Activated CD4-positive, alpha-beta memory T cell treated with anti-CD3 and anti-CD28 coated beads for 36 hours (primary cell): ENCODE results near the gene PET100. TPM values are rescaled to one million over a fixed set of nuclear protein-coding genes. Genes with fewer than 3 reads are reported as not detected.

Source experiments
- CTCF ChIA-PET: fragments of 350-600 bp; sonication (Branson Sonifier 250); formaldehyde crosslinking; loops from one replicate; lab custom pipeline; 2021; ENCODE audit warnings: antibody characterized with exemption, inconsistent platforms; lab: Charles Lee
- POLR2A ChIA-PET: fragments of 350-600 bp; sonication (Branson Sonifier 250); formaldehyde crosslinking; loops from one replicate; lab custom pipeline; 2021; ENCODE audit warnings: antibody characterized with exemption; lab: Charles Lee
- DNase-seq: peaks from one replicate; pipeline ENCODE4 v3.0.0-alpha.2; 2020
- H3K27ac Mint-ChIP-seq: one replicate; pipeline ENCODE4 v1.8.0; 2021; ENCODE audit warnings: mixed read lengths
- H3K27me3 Mint-ChIP-seq: one replicate; pipeline ENCODE4 v1.8.0; 2021; ENCODE audit warnings: mixed read lengths
- H3K36me3 Mint-ChIP-seq: one replicate; pipeline ENCODE4 v1.8.0; 2021; ENCODE audit warnings: mixed read lengths
- H3K4me1 Mint-ChIP-seq: one replicate; pipeline ENCODE4 v1.8.0; 2021; ENCODE audit warnings: low read depth, mixed read lengths
- H3K4me3 Mint-ChIP-seq: one replicate; pipeline ENCODE4 v1.8.0; 2021; ENCODE audit warnings: mild to moderate bottlenecking, mixed read lengths
- H3K9me3 Mint-ChIP-seq: one replicate; pipeline ENCODE4 v1.8.0; 2021; ENCODE audit warnings: mixed read lengths
- intact Hi-C: fragments of 100-400 bp; cut with micrococcal nuclease; formaldehyde crosslinking; loops from one replicate; pipeline ENCODE4 v1.15.1; 2023
- microRNA-seq: library from miRNA; unstranded; fragments of <30 nt; microRNA quantifications from one replicate; pipeline ENCODE4 v1.2.0, GENCODE V29; 2022; ENCODE audit warnings: borderline number of aligned reads, borderline microRNAs expressed, borderline replicate concordance
- total RNA-seq, 2 experiments: library from RNA; stranded (reverse); gene quantifications; one replicate each; pipeline ENCODE4 v1.2.3, GENCODE V29; 2021

Gene PET100
- total RNA-seq, 2 experiments from 2014 or later, result 106 to 114 TPM

DNA sequence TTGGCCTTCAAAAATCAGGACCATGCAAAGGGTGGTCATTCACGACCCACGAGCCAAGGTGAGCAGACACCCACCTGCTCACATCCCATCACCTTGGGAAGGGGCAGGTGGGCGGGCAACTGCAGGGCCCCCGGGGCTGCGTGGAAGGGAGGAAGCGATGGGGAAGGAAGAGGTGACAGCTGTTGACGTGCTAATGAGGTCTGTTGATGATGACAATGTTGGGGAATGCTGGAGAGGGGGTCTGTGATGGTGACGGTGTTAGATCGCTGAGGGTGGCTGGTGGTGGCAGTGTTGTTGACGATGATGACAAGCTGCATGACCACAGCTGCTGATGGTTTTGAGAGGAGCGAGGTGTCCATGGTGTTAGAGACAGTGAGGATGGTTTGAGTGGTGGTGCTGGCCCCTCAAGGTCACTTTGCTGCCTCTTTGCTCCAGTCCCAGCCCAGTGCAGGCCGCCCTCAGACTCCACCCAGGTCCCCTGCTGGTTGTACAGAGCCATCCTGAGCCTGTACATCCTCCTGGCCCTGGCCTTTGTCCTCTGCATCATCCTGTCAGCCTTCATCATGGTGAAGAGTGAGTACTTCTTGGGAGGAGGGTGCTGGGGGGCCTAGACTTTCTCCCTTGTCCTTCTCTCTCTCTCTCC, 48.2 kb downstream of the PET100 start:
- POLR2A ChIA-PET, result no interaction called here
- no peak overlapping the region for H3K4me3 Mint-ChIP-seq
- H3K9me3 Mint-ChIP-seq, result peaks cover 2% of the 10 kb centered on the region
- H3K4me1 Mint-ChIP-seq, result peaks cover 49% of the 10 kb centered on the region
- peaks cover 31% of the 10 kb centered on the region for H3K27me3 Mint-ChIP-seq
- CTCF ChIA-PET, result interaction anchor here (0.6 to 1.5 kb wide), 4 partner anchors 14 to 323 kb away, joined by 3 to 9 read pairs (median 4); no protein-coding TSS in a partner anchor
- H3K27ac Mint-ChIP-seq, result no peak overlapping the region
- intact Hi-C loops, result loop anchor here (10.0 kb wide), 1 partner anchor 293 kb away; no protein-coding TSS in a partner anchor
- peaks cover 4% of the 10 kb centered on the region for H3K36me3 Mint-ChIP-seq
- DNase-seq, result no peak

DNA sequence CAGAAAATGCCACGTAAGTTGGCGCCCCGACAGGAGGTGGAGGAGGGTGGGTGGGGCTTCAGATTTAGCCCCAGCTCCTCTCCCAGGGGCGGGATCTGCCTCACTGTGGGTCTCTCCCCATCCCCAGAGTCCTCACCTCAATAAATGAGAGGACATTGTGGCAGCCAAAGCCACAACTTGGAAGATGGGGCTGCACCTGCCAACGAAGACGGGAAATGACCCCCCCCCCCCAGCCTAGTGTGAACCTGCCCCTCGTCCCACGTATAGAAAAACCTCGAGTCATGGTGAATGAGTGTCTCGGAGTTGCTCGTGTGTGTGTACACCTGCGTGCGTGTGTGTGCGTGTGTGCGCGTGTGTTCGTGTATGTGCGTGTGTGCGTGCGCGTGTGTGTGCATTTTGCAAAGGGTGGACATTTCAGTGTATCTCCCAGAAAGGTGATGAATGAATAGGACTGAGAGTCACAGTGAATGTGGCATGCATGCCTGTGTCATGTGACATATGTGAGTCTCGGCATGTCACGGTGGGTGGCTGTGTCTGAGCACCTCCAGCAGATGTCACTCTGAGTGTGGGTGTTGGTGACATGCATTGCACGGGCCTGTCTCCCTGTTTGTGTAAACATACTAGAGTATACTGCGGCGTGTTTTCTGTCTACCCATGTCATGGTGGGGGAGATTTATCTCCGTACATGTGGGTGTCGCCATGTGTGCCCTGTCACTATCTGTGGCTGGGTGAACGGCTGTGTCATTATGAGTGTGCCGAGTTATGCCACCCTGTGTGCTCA, 49.6 kb downstream of the PET100 start:
- ChIA-PET POLR2A (no interaction called here), CTCF (interaction anchor here (1.0 to 1.4 kb wide), 2 partner anchors 111 to 121 kb away, joined by 5 read pairs; no protein-coding TSS in a partner anchor)
- Mint-ChIP-seq H3K4me3 (peak overlapping the region; percentile 55), H3K27ac (peak overlapping the region; percentile 70), H3K4me1 (peaks cover 49% of the 10 kb centered on the region), H3K27me3 (peaks cover 28% of the 10 kb centered on the region), H3K9me3 (no peaks in the 10 kb centered on the region), H3K36me3 (peaks cover 7% of the 10 kb centered on the region)
- intact Hi-C loops, result loop anchor here (1.0 to 10.0 kb wide), 3 partner anchors 27 to 294 kb away; no protein-coding TSS in a partner anchor
- DNase-seq, result peak; percentile 78

DNA sequence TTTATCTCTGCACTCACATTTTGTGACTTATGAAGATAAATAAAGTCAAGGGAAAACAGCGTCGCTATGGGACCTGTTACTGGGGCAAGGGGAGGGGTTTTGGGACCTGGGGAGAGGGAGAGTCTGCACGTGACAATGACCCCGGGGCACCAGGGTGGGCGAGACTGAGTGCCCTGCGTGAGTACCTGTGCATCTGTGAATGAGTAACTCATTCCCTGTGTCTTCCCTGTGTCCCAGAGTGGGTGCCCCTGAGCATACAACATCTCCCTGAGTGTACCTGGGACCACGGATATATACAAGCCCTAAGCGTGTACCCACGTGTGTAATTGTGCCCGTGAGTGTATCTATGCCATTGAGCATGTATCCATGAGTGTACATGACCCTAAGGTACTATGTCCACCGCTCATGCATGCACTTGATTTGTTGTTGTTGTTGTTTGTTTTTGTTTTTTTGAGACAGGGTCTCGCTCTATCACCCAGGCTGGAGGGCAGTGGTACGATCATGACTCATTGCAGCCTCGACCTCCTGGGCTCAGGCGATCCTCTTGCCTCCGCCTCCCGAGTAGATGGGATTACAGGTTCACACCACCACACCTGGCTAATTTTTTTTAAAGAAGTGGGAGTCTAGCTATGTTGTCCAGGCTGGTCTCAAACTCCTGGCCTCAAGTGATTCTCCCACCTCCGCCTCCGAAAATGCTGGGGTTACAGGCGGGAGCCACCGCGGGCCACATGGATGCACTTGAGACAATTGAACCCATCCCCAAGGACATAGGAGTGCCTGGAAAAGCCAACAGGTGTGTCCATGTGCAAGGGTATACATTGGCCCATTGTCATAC, 50.4 kb downstream of the PET100 start:
- H3K36me3 Mint-ChIP-seq, result peaks cover 7% of the 10 kb centered on the region
- CTCF ChIA-PET, result interaction anchor here (0.7 to 2.2 kb wide), 36 partner anchors 11 to 578 kb away, joined by 3 to 62 read pairs (median 6); partner anchors contain the start of genes CD209, FCER2, MAP2K7 and MCOLN1

DNA sequence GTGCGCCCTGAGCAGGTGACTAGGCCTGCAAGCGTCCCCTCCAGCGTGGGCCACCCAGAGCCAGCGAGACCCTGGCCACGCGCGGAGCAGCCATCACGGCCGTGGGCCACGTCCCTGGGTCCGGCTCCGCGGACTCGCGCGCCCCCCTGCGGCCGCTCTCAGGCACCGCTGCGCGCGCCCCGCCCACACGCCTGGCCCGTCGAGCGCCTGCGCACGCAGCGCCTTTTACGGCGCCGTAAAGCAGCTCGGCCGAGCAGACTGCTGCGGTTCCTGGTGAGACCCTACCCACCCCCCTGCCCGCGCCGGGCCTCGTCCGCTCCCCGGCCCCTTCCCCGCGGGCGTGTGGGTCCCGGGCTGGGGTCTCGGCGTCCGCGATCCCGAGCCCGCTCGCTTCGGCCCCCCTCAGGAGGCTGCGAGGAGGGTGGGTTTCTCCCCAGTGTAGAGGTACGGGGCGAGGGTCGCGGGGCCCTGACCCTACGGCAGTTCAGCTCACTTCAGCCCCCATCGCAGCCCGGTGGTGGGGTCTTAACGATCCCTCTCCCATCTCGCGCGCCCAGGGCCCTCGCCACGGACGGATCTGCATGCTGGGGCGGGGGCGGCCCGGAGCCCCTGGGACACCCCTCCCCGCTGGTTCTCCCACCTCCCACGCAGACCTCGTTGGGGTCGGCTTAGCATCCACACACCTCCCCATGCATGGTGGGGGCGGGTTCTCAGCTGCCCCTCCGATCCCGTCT, 51.2 kb downstream of the PET100 start, which contains the start of gene TRAPPC5:
Gene TRAPPC5, plus strand, starts transcription at position 228 of the 734 bp plus-strand sequence. CDS start 1,421 bp downstream, outside the sequence.
- H3K9me3 Mint-ChIP-seq, result no peaks in the 10 kb centered on the region
- H3K36me3 Mint-ChIP-seq, result peaks cover 7% of the 10 kb centered on the region
- POLR2A ChIA-PET, result interaction anchor here (1.0 to 1.7 kb wide), 4 partner anchors 51 to 120 kb away, joined by 3 to 10 read pairs (median 4); partner anchors contain the start of genes PET100 and XAB2
- peaks cover 44% of the 10 kb centered on the region for H3K4me1 Mint-ChIP-seq
- DNase-seq, result peak; percentile 91
- peak within 1 kb of the TSS; percentile 91 for H3K27ac Mint-ChIP-seq
- H3K4me3 Mint-ChIP-seq, result peak within 1 kb of the TSS; percentile 88
- CTCF ChIA-PET, result interaction anchor here (0.6 to 2.2 kb wide), 71 partner anchors 9 to 581 kb away, joined by 3 to 62 read pairs (median 5); partner anchors contain the start of genes ARHGEF18, CD209, CLEC4M and FCER2
- H3K27me3 Mint-ChIP-seq, result peaks cover 23% of the 10 kb centered on the region
- intact Hi-C loops, result loop anchor here (1.0 to 5.0 kb wide), 4 partner anchors 25 to 126 kb away; partner anchors contain the start of gene STXBP2

More for the DNA sequence above, 50.4 kb downstream of the PET100 start:
- intact Hi-C loops, result loop anchor here (1.0 to 10.0 kb wide), 6 partner anchors 28 to 295 kb away; partner anchors contain the start of gene STXBP2
- Mint-ChIP-seq H3K9me3 (no peaks in the 10 kb centered on the region), H3K4me1 (peaks cover 45% of the 10 kb centered on the region), H3K4me3 (peak overlapping the region; percentile 55), H3K27ac (peak overlapping the region; percentile 70), H3K27me3 (peaks cover 25% of the 10 kb centered on the region)
- no peak for DNase-seq
- POLR2A ChIA-PET, result interaction anchor here (1.7 kb wide), 1 partner anchor 50 kb away, joined by 10 read pairs; the partner anchor contains the start of genes PET100 and XAB2

Small RNAs within 50 kb of the gene (microRNA-seq; reads per million reads assigned to microRNA genes)
- not detected for gene MIR6792

Other genes starting within 250 kb of the PET100 start
- gene PEX11G, start 140.8 kb upstream of the PET100 start, total RNA-seq, result 1 to 10 TPM; 2.1 to 2.2 TPM
- 1 to 10 TPM; 4.6 to 6.0 TPM for gene ZNF358, start 113.7 kb upstream of the PET100 start, total RNA-seq
- gene MCOLN1, start 107.2 kb upstream of the PET100 start, total RNA-seq, result 1 to 10 TPM; 7.4 to 9.5 TPM
- 100 to 1,000 TPM; 106 to 121 TPM for gene PNPLA6, start 94.1 kb upstream of the PET100 start, total RNA-seq
- gene CAMSAP3, start 33.9 kb upstream of the PET100 start, total RNA-seq, result under 1 TPM; 0.17 to 0.31 TPM
- gene XAB2, start 248 bp upstream of the PET100 start, total RNA-seq, result 10 to 100 TPM; 50.0 to 52.4 TPM
- under 1 TPM; 0.41 to 0.62 TPM for gene PCP2, start 3.9 kb downstream of the PET100 start, total RNA-seq
- 100 to 1,000 TPM; 109 to 111 TPM for gene STXBP2, start 7.3 kb downstream of the PET100 start, total RNA-seq
- not detected for gene RETN, start 39.3 kb downstream of the PET100 start, total RNA-seq
- gene MCEMP1, start 47.3 kb downstream of the PET100 start, total RNA-seq, result not detected
- gene TRAPPC5, start 51.0 kb downstream of the PET100 start, total RNA-seq, result 10 to 100 TPM; 77.5 to 88.2 TPM
- 1 to 10 TPM; 3.5 to 4.1 TPM for gene FCER2, start 72.3 kb downstream of the PET100 start, total RNA-seq
- gene CLEC4G, start 102.3 kb downstream of the PET100 start, total RNA-seq, result not detected
- not detected for gene CD209, start 117.7 kb downstream of the PET100 start, total RNA-seq
- not detected for gene CLEC4M, start 133.4 kb downstream of the PET100 start, total RNA-seq
- 1 to 10 TPM; 5.0 to 5.6 TPM for gene EVI5L, start 200.4 kb downstream of the PET100 start, total RNA-seq
- gene PRR36, start 244.6 kb downstream of the PET100 start, total RNA-seq, result under 1 TPM; 0.14 to 0.19 TPM